ENCODE results near the gene SELENON.

SELENON gene

DNA sequence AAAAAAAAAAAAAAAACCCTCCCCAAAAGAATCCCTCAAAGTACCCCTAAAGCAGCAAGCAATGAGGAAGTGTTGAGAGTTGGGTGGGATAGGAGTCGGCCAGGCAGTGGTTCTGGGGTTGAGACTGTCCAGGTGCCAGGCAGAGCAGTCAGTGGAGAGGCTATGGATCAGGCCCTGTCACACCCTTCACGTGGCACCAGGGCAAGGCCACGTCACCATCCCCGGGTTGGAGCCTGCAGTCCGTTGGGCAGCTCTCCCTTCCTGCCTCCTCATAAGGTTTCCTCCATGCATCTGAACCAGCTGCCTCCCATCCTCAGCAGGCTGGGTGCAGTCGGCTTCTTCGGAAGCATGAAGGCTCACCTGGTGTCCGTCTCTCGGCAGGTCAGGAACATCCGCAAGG, 36.5 kb upstream of the SELENON start:
- no peak for TF ChIP-seq ZNF501 (tag by site-specific recombination; IDR thresholded peaks at IDR 0.05)
- no peak for TF ChIP-seq ZNF133 (tag by site-specific recombination; IDR thresholded peaks at IDR 0.05)
- no peak for TF ChIP-seq ZNF610 (tag by site-specific recombination; IDR thresholded peaks at IDR 0.05; ENCODE audit: borderline replicate concordance)
- TF ChIP-seq ZBTB7A (tag by site-specific recombination; IDR thresholded peaks at IDR 0.05; ENCODE audit: low read depth), result no peak
- no peak for TF ChIP-seq ZBTB8A (tag by site-specific recombination; IDR thresholded peaks at IDR 0.05)
- no peak for TF ChIP-seq SCRT1 (tag by site-specific recombination; IDR thresholded peaks at IDR 0.05; ENCODE audit: borderline replicate concordance)
- no peak for TF ChIP-seq ZNF248 (tag by site-specific recombination; IDR thresholded peaks at IDR 0.05)
- TF ChIP-seq ZSCAN30 (tag by site-specific recombination; IDR thresholded peaks at IDR 0.05), result no peak
- TF ChIP-seq, protein P1, sequence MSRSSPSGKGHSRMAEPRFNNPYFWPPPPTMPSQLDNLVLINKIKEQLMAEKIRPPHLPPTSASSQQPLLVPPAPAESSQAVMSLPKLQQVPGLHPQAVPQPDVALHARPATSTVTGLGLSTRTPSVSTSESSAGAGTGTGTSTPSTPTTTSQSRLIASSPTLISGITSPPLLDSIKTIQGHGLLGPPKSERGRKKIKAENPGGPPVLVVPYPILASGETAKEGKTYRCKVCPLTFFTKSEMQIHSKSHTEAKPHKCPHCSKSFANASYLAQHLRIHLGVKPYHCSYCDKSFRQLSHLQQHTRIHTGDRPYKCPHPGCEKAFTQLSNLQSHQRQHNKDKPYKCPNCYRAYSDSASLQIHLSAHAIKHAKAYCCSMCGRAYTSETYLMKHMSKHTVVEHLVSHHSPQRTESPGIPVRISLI (tag by site-specific recombination; IDR thresholded peaks at IDR 0.05), result no peak
- TF ChIP-seq RBAK (tag by site-specific recombination; IDR thresholded peaks at IDR 0.05), result no peak
- TF ChIP-seq ZNF366 (tag by site-specific recombination; conservative IDR thresholded peaks at IDR 0.05), result no peak
- no peak for TF ChIP-seq ZNF670 (tag by site-specific recombination; IDR thresholded peaks at IDR 0.05; ENCODE audit: low read depth)
- TF ChIP-seq ZBTB11 (tag by site-specific recombination; conservative IDR thresholded peaks at IDR 0.05; ENCODE audit: low read depth), result no peak
- TF ChIP-seq ZNF292 (tag by site-specific recombination; IDR thresholded peaks at IDR 0.05; ENCODE audit: borderline replicate concordance, low read depth), result no peak
- no peak for TF ChIP-seq KLF8 (tag by site-specific recombination; IDR thresholded peaks at IDR 0.05)
- no peak for TF ChIP-seq ZBTB17 (tag by site-specific recombination; IDR thresholded peaks at IDR 0.05)
- no peak for TF ChIP-seq ZNF837 (tag by site-specific recombination; IDR thresholded peaks at IDR 0.05)
- no peak for TF ChIP-seq EGR2 (tag by site-specific recombination; IDR thresholded peaks at IDR 0.05; ENCODE audit: low read depth)
- no peak for TF ChIP-seq ZFP41 (tag by site-specific recombination; IDR thresholded peaks at IDR 0.05; ENCODE audit: borderline replicate concordance)
- H3K9me3 ChIP-seq (ENCODE audit: control insufficient read depth, insufficient read depth, low read depth, low read length), result no peaks in the 10 kb centered on the region
- no peak overlapping the region for H3K27ac ChIP-seq (ENCODE audit: extremely low read depth, low read depth, low read length)
- POLR2A ChIA-PET, result no interaction called here
- H3K4me1 ChIP-seq (ENCODE audit: control insufficient read depth, insufficient read depth, low read length), result peaks cover 12% of the 10 kb centered on the region; the same call in 1 of the 2 replicates
- H3K36me3 ChIP-seq (ENCODE audit: control insufficient read depth in 2 of 2, insufficient read depth in 1 of 2, low read length in 2 of 2), result no peaks in the 10 kb centered on the region
- H3K4me3 ChIP-seq (ENCODE audit: low read depth, low read length), result no peak overlapping the region
- CTCF ChIA-PET, result no interaction called here

DNA sequence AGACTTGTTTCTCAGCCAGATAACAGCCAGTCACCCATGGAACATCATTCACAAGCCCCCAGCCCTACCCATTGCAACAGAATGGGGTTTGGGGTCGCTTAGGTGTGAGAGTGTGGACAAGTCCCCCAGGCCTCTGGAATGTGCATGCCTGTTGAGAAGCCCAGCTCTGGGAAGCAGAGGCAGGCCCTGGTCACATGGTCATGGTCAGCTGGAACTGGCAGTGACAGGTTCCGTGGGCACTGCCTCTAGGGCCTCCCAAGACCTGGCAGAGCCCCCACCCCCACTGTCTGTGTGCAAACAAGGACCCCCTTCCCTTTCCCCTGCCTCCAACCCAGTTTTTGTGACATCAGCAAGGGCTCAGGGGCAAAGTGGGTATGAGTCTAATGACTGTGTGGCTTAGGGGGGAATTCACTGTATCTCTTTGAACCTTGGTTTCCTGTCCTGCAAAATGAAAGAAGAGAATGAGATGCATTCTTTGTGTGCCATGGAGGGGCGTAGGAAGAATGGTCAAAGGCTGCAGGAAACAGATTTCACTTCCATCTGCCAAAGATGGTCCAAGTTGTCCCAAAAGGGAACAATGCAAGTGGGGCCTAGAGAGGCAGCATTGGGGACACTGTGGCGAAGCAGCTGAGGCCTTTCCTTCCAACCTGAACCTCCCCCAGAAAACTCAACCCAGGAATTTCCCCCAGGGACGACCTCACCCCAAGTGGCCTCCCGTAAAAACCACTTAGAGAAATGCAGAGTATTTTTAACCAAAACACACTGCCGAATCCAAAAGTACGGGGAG, 34.7 kb upstream of the SELENON start:
- POLR2A ChIA-PET, result interaction anchor here (0.6 kb wide), 1 partner anchor 37 kb away, joined by 4 read pairs; no protein-coding TSS in a partner anchor
- H3K4me3 ChIP-seq (ENCODE audit: low read depth, low read length), result no peak overlapping the region
- TF ChIP-seq ZBTB17 (tag by site-specific recombination; IDR thresholded peaks at IDR 0.05), result no peak
- no peak for TF ChIP-seq ZNF19 (tag by site-specific recombination; IDR thresholded peaks at IDR 0.05; ENCODE audit: low read depth)
- TF ChIP-seq ZNF112 (tag by site-specific recombination; IDR thresholded peaks at IDR 0.05), result no peak
- TF ChIP-seq ZNF423 (tag by site-specific recombination; IDR thresholded peaks at IDR 0.05), result peak; percentile 60; the same call in 1 of the 2 replicates
- TF ChIP-seq ZNF394 (tag by site-specific recombination; IDR thresholded peaks at IDR 0.05; ENCODE audit: borderline replicate concordance), result no peak
- TF ChIP-seq KLF9 (tag by site-specific recombination; IDR thresholded peaks at IDR 0.05; ENCODE audit: low read depth), result no peak
- TF ChIP-seq ZNF629 (tag by site-specific recombination; IDR thresholded peaks at IDR 0.05), result no peak
- 0 out of 2 replicates have a peak, but pooled peaks have one; percentile 24 for TF ChIP-seq GLIS1 (tag by site-specific recombination; IDR thresholded peaks at IDR 0.05)
- no peak for TF ChIP-seq ATF2 (tag by site-specific recombination; IDR thresholded peaks at IDR 0.05; ENCODE audit: low read depth)

More for the DNA sequence above, 34.7 kb upstream of the SELENON start:
- Histone ChIP-seq H3K36me3 (ENCODE audit: control insufficient read depth in 2 of 2, insufficient read depth in 1 of 2, low read length in 2 of 2) (no peaks in the 10 kb centered on the region), H3K4me1 (ENCODE audit: control insufficient read depth, insufficient read depth, low read length) (peaks cover 12% of the 10 kb centered on the region), H3K9me3 (ENCODE audit: control insufficient read depth, insufficient read depth, low read depth, low read length) (no peaks in the 10 kb centered on the region), H3K27ac (ENCODE audit: extremely low read depth, low read depth, low read length) (peak overlapping the region; percentile 53)
- CTCF ChIA-PET, result interaction anchor here (0.6 to 1.1 kb wide), 2 partner anchors 9 to 186 kb away, joined by 3 read pairs; no protein-coding TSS in a partner anchor

Data from HEK293 (cell line).